Endodermal cell (in vitro differentiated cells): ENCODE data around the gene JADE2. TPM values are rescaled to one million over a fixed set of nuclear protein-coding genes. Genes with fewer than 3 reads are reported as not detected.

Source experiments
- DNase-seq: peaks from one replicate; pipeline ENCODE4 v3.0.0-alpha.2; 2017
- H3K27ac ChIP-seq: 2 replicates; pipeline ENCODE4 v1.5.1; 2013; ENCODE audit warnings: mild to moderate bottlenecking, low read depth, low read length, moderate library complexity
- H3K27me3 ChIP-seq: 2 replicates; pipeline ENCODE4 v1.6.1; 2013; ENCODE audit warnings: mild to moderate bottlenecking, low read length, moderate library complexity; ENCODE audit not compliant: insufficient read depth, control insufficient read depth, poor library complexity, severe bottlenecking
- H3K36me3 ChIP-seq: 2 replicates; pipeline ENCODE4 v1.7.0; 2013; ENCODE audit warnings: mild to moderate bottlenecking, low read length, moderate library complexity; ENCODE audit not compliant: control insufficient read depth, insufficient read depth
- H3K4me1 ChIP-seq: one replicate; pipeline ENCODE4 v1.7.0; 2013; ENCODE audit warnings: low read length; ENCODE audit not compliant: control insufficient read depth, insufficient read depth
- H3K4me3 ChIP-seq: 2 replicates; pipeline ENCODE4 v1.5.1; 2013; ENCODE audit warnings: mild to moderate bottlenecking, low read length, moderate library complexity
- H3K9ac ChIP-seq: 2 replicates; pipeline ENCODE4 v1.6.1; 2013; ENCODE audit warnings: mild to moderate bottlenecking, low read length, moderate library complexity; ENCODE audit not compliant: poor library complexity, severe bottlenecking; ENCODE audit errors: extremely low read depth
- H3K9me3 ChIP-seq: 2 replicates; pipeline ENCODE4 v1.6.1; 2013; ENCODE audit warnings: mild to moderate bottlenecking, low read length, moderate library complexity; ENCODE audit not compliant: control insufficient read depth
- H3K27ac Mint-ChIP-seq: 2 replicates; pipeline ENCODE4 v1.8.0; 2020; ENCODE audit warnings: mixed read lengths
- H3K27me3 Mint-ChIP-seq: 2 replicates; pipeline ENCODE4 v1.8.0; 2021; ENCODE audit warnings: mild to moderate bottlenecking, mixed read lengths; ENCODE audit not compliant: insufficient read depth
- H3K36me3 Mint-ChIP-seq: 2 replicates; pipeline ENCODE4 v1.8.0; 2020; ENCODE audit warnings: low read depth, mixed read lengths
- H3K4me1 Mint-ChIP-seq: 2 replicates; pipeline ENCODE4 v1.8.0; 2020; ENCODE audit warnings: mixed read lengths
- H3K4me3 Mint-ChIP-seq: 2 replicates; pipeline ENCODE4 v1.8.0; 2020; ENCODE audit warnings: mild to moderate bottlenecking, moderate library complexity, mixed read lengths
- H3K9me3 Mint-ChIP-seq: 2 replicates; pipeline ENCODE4 v1.8.0; 2020; ENCODE audit warnings: mild to moderate bottlenecking, mixed read lengths
- CTCF ChIP-seq: fragments of 200-600 bp; sonication (generic); conservative IDR thresholded peaks from 2 replicates; pipeline ENCODE4 v1.5.0; 2021; ENCODE audit warnings: antibody characterized with exemption, mild to moderate bottlenecking
- WGBS, 2 experiments: methylation state at CpG; one replicate each; pipeline versions ENCODE4 v1.1.5 to v1.1.7; 2013; ENCODE audit warnings: missing lambda C conversion rate in 2 of 2, mixed read lengths in 1 of 2; ENCODE audit not compliant: insufficient coverage in 1 of 2, insufficient read length in 1 of 2; 5-methylcytosine and 5-hydroxymethylcytosine counted together
- total RNA-seq, 2 donors: library from RNA; stranded (reverse); fragmentation: NEBNext Ultra II Directional in 1 of 2; extraction: Animal tissue kit (Norgen Biotek cat#: 25700) in 1 of 2; gene quantifications; 2 replicates in 1 of 2; 3 replicates in 1 of 2; pipeline ENCODE4 v1.2.1, GENCODE V29; 2021

JADE2 gene
- total RNA-seq, 2 donors from 2014 or later, result 33.9 to 51.9 TPM

GRCh38 chr5:134504629-134505300 is 20.7 kb upstream of the JADE2 start:
- H3K9me3 Mint-ChIP-seq, result no peaks in the 10 kb centered on the region
- H3K27ac ChIP-seq, result no peak overlapping the region
- peaks cover 31% of the 10 kb centered on the region for H3K4me1 Mint-ChIP-seq
- no peak for TF ChIP-seq CTCF
- no peaks in the 10 kb centered on the region for H3K27me3 Mint-ChIP-seq
- no peak overlapping the region for H3K27ac Mint-ChIP-seq
- peaks cover 9% of the 10 kb centered on the region for H3K4me1 ChIP-seq
- no peak overlapping the region for H3K9ac ChIP-seq
- no peaks in the 10 kb centered on the region for H3K36me3 Mint-ChIP-seq
- no peak overlapping the region for H3K4me3 Mint-ChIP-seq
- WGBS, 2 experiments, result 90 to 92% methylated on average over 10 to 12 of the region's 12 CpGs
- H3K9me3 ChIP-seq, result no peaks in the 10 kb centered on the region
- no peaks in the 10 kb centered on the region for H3K27me3 ChIP-seq
- no peak overlapping the region for H3K4me3 ChIP-seq
- DNase-seq, result no peak
- H3K36me3 ChIP-seq, result no peaks in the 10 kb centered on the region

GRCh38 chr5:134506054-134507039 is 19.1 kb upstream of the JADE2 start:
- H3K4me3 Mint-ChIP-seq, result peak overlapping the region; percentile 14
- H3K9ac ChIP-seq, result no peak overlapping the region
- no peaks in the 10 kb centered on the region for H3K36me3 ChIP-seq
- no peaks in the 10 kb centered on the region for H3K9me3 ChIP-seq
- H3K27ac Mint-ChIP-seq, result peak overlapping the region; percentile 87
- peaks cover 39% of the 10 kb centered on the region for H3K4me1 Mint-ChIP-seq
- TF ChIP-seq CTCF, result no peak
- no peaks in the 10 kb centered on the region for H3K27me3 ChIP-seq
- WGBS, 2 experiments, result 65 to 83% methylated on average over 1 to 10 of the region's 10 CpGs
- no peaks in the 10 kb centered on the region for H3K27me3 Mint-ChIP-seq
- DNase-seq, result peak; percentile 94
- H3K27ac ChIP-seq, result no peak overlapping the region
- peaks cover 13% of the 10 kb centered on the region for H3K4me1 ChIP-seq
- no peaks in the 10 kb centered on the region for H3K9me3 Mint-ChIP-seq
- H3K36me3 Mint-ChIP-seq, result no peaks in the 10 kb centered on the region
- peak overlapping the region; percentile 37 for H3K4me3 ChIP-seq

GRCh38 chr5:134507452-134507851 is 18.0 kb upstream of the JADE2 start:
- Mint-ChIP-seq H3K36me3 (no peaks in the 10 kb centered on the region), H3K4me1 (peaks cover 46% of the 10 kb centered on the region), H3K4me3 (no peak overlapping the region), H3K27me3 (no peaks in the 10 kb centered on the region), H3K9me3 (no peaks in the 10 kb centered on the region), H3K27ac (no peak overlapping the region)
- no peak for TF ChIP-seq CTCF
- Histone ChIP-seq H3K4me1 (peaks cover 21% of the 10 kb centered on the region), H3K9ac (no peak overlapping the region), H3K36me3 (no peaks in the 10 kb centered on the region), H3K9me3 (no peaks in the 10 kb centered on the region), H3K4me3 (no peak overlapping the region), H3K27ac (no peak overlapping the region), H3K27me3 (no peaks in the 10 kb centered on the region)
- WGBS, 2 experiments, result 91 to 92% methylated on average over 5 to 6 of the region's 6 CpGs
- DNase-seq, result no peak
